Type B pancreatic cell (in vitro differentiated cells): ENCODE measurements around the gene DYNC1LI1. TPM values are rescaled to one million over a fixed set of nuclear protein-coding genes. Genes with fewer than 3 reads are reported as not detected.

Source experiments
- DNase-seq: peaks from one replicate; pipeline ENCODE4 v3.0.0; 2021; ENCODE audit warnings: mixed read lengths; ENCODE audit not compliant: unreplicated experiment; ENCODE audit errors: extremely low spot score
- H3K27ac Mint-ChIP-seq: 2 replicates; pipeline ENCODE4 v1.8.0; 2021; ENCODE audit warnings: mild to moderate bottlenecking, mixed read lengths
- H3K27me3 Mint-ChIP-seq: 2 replicates; pipeline ENCODE4 v1.8.0; 2021; ENCODE audit warnings: mixed read lengths
- H3K36me3 Mint-ChIP-seq: 2 replicates; pipeline ENCODE4 v1.8.0; 2021; ENCODE audit warnings: mixed read lengths
- H3K4me1 Mint-ChIP-seq: one replicate; pipeline ENCODE4 v1.8.0; 2021; ENCODE audit warnings: mixed read lengths; ENCODE audit not compliant: unreplicated experiment
- H3K4me3 Mint-ChIP-seq: 2 replicates; pipeline ENCODE4 v1.8.0; 2021; ENCODE audit warnings: mild to moderate bottlenecking, mixed read lengths
- H3K9me3 Mint-ChIP-seq: 2 replicates; pipeline ENCODE4 v1.8.0; 2021; ENCODE audit warnings: mixed read lengths
- total RNA-seq: library from RNA; stranded (reverse); gene quantifications from 2 replicates; pipeline ENCODE4 v1.2.1, GENCODE V29; 2021; ENCODE audit warnings: low replicate concordance
- TF ChIP-seq, protein P1 (sequence below): fragments of 200-600 bp; sonication (generic); conservative IDR thresholded peaks from 2 replicates; pipeline ENCODE4 v1.5.0; 2021; ENCODE audit warnings: antibody characterized with exemption, mild to moderate bottlenecking

The DYNC1LI1 gene
- total RNA-seq, 1 donor from 2014 or later, result 35.9 TPM

GRCh38 chr3:32601722-32602121, 31.1 kb upstream of the DYNC1LI1 start:
- no peak overlapping the region for H3K4me3 Mint-ChIP-seq
- no peak for DNase-seq
- no peaks in the 10 kb centered on the region for H3K27me3 Mint-ChIP-seq
- TF ChIP-seq, protein P1, sequence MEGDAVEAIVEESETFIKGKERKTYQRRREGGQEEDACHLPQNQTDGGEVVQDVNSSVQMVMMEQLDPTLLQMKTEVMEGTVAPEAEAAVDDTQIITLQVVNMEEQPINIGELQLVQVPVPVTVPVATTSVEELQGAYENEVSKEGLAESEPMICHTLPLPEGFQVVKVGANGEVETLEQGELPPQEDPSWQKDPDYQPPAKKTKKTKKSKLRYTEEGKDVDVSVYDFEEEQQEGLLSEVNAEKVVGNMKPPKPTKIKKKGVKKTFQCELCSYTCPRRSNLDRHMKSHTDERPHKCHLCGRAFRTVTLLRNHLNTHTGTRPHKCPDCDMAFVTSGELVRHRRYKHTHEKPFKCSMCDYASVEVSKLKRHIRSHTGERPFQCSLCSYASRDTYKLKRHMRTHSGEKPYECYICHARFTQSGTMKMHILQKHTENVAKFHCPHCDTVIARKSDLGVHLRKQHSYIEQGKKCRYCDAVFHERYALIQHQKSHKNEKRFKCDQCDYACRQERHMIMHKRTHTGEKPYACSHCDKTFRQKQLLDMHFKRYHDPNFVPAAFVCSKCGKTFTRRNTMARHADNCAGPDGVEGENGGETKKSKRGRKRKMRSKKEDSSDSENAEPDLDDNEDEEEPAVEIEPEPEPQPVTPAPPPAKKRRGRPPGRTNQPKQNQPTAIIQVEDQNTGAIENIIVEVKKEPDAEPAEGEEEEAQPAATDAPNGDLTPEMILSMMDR, result no peak
- no peaks in the 10 kb centered on the region for H3K9me3 Mint-ChIP-seq
- H3K27ac Mint-ChIP-seq, result no peak overlapping the region
- no peaks in the 10 kb centered on the region for H3K36me3 Mint-ChIP-seq
- H3K4me1 Mint-ChIP-seq, result peaks cover 13% of the 10 kb centered on the region

- peaks cover 6% of the 10 kb centered on the region for H3K4me1 Mint-ChIP-seq
- H3K9me3 Mint-ChIP-seq, result no peaks in the 10 kb centered on the region
- H3K27ac Mint-ChIP-seq, result no peak overlapping the region
- no peaks in the 10 kb centered on the region for H3K36me3 Mint-ChIP-seq
- no peak for DNase-seq
- H3K4me3 Mint-ChIP-seq, result no peak overlapping the region
- TF ChIP-seq, protein P1, result no peak
- peaks cover 18% of the 10 kb centered on the region for H3K27me3 Mint-ChIP-seq
Observed at GRCh38 chr3:32597656-32598055, 27.0 kb upstream of the DYNC1LI1 start.

- no peak for DNase-seq
- Mint-ChIP-seq H3K9me3 (no peaks in the 10 kb centered on the region), H3K4me3 (no peak overlapping the region), H3K27ac (no peak overlapping the region), H3K27me3 (peaks cover 22% of the 10 kb centered on the region), H3K4me1 (peaks cover 5% of the 10 kb centered on the region), H3K36me3 (no peaks in the 10 kb centered on the region)
- TF ChIP-seq, protein P1, result no peak
Observed at GRCh38 chr3:32596909-32597369, 26.3 kb upstream of the DYNC1LI1 start.

GRCh38 chr3:32596282-32596908, 25.7 kb upstream of the DYNC1LI1 start:
- Mint-ChIP-seq H3K9me3 (no peaks in the 10 kb centered on the region), H3K4me1 (no peaks in the 10 kb centered on the region), H3K36me3 (no peaks in the 10 kb centered on the region), H3K27ac (no peak overlapping the region), H3K4me3 (no peak overlapping the region), H3K27me3 (peaks cover 25% of the 10 kb centered on the region)
- TF ChIP-seq, protein P1, result no peak
- no peak for DNase-seq

- Mint-ChIP-seq H3K27me3 (peaks cover 28% of the 10 kb centered on the region), H3K36me3 (no peaks in the 10 kb centered on the region), H3K4me3 (no peak overlapping the region), H3K4me1 (no peaks in the 10 kb centered on the region), H3K27ac (no peak overlapping the region), H3K9me3 (no peaks in the 10 kb centered on the region)
- no peak for DNase-seq
- TF ChIP-seq, protein P1, result no peak
Observed at GRCh38 chr3:32595323-32595722, 24.7 kb upstream of the DYNC1LI1 start.
